Activated CD4-positive, alpha-beta T cell treated with anti-CD3 and anti-CD28 coated beads, Interleukin-2, amount 10 ng/mL, durations not matched to agents 7 days and 5 days (primary cell): ENCODE data around the gene GALNT2. TPM values are rescaled to one million over a fixed set of nuclear protein-coding genes. Genes with fewer than 3 reads are reported as not detected.

Source experiments
- CTCF ChIA-PET: fragments of 350-600 bp; sonication (Branson Sonifier 250); formaldehyde crosslinking; loops from one replicate; lab custom pipeline; 2021; ENCODE audit warnings: antibody characterized with exemption; lab: Charles Lee
- POLR2A ChIA-PET: fragments of 350-600 bp; sonication (Branson Sonifier 250); formaldehyde crosslinking; loops from one replicate; lab custom pipeline; 2021; ENCODE audit warnings: antibody characterized with exemption; lab: Charles Lee
- DNase-seq: peaks from one replicate; pipeline ENCODE4 v3.0.0-alpha.2; 2020
- H3K27ac Mint-ChIP-seq: one replicate; pipeline ENCODE4 v1.8.0; 2021; ENCODE audit warnings: mild to moderate bottlenecking, moderate library complexity, mixed read lengths
- H3K27me3 Mint-ChIP-seq: one replicate; pipeline ENCODE4 v1.8.0; 2021; ENCODE audit warnings: mixed read lengths
- H3K36me3 Mint-ChIP-seq: one replicate; pipeline ENCODE4 v1.8.0; 2021; ENCODE audit warnings: low read depth, mixed read lengths
- H3K4me1 Mint-ChIP-seq: one replicate; pipeline ENCODE4 v1.8.0; 2021; ENCODE audit warnings: mixed read lengths
- H3K4me3 Mint-ChIP-seq: one replicate; pipeline ENCODE4 v1.8.0; 2021; ENCODE audit warnings: mild to moderate bottlenecking, moderate library complexity, mixed read lengths
- H3K9me3 Mint-ChIP-seq: one replicate; pipeline ENCODE4 v1.8.0; 2021; ENCODE audit warnings: mixed read lengths
- total RNA-seq, 2 experiments: library from RNA; stranded (reverse); gene quantifications; one replicate each; pipeline ENCODE4 v1.2.3, GENCODE V29; 2021

The GALNT2 gene
- total RNA-seq, 2 experiments from 2014 or later = 22.7 to 28.4 TPM

GRCh38 chr1:230232371-230232771, 165.3 kb downstream of the GALNT2 start:
- H3K9me3 Mint-ChIP-seq = no peaks in the 10 kb centered on the region
- H3K36me3 Mint-ChIP-seq = peaks cover 5% of the 10 kb centered on the region
- H3K27me3 Mint-ChIP-seq = no peaks in the 10 kb centered on the region
- ChIA-PET CTCF (interaction anchor here (0.6 to 1.5 kb wide), 2 partner anchors 11 to 548 kb away, joined by 5 to 6 read pairs; no protein-coding TSS in a partner anchor), POLR2A (no interaction called here)
- no peak overlapping the region for H3K4me3 Mint-ChIP-seq
- no peak for DNase-seq
- H3K4me1 Mint-ChIP-seq = peaks cover 13% of the 10 kb centered on the region
- H3K27ac Mint-ChIP-seq = no peak overlapping the region

- Mint-ChIP-seq H3K9me3 (no peaks in the 10 kb centered on the region), H3K36me3 (peaks cover 7% of the 10 kb centered on the region), H3K4me3 (no peak overlapping the region), H3K4me1 (peaks cover 13% of the 10 kb centered on the region), H3K27ac (no peak overlapping the region), H3K27me3 (no peaks in the 10 kb centered on the region)
- no peak for DNase-seq
- ChIA-PET POLR2A (interaction anchor here (0.6 kb wide), 1 partner anchor 171 kb away, joined by 3 read pairs; no protein-coding TSS in a partner anchor), CTCF (no interaction called here)
Observed at GRCh38 chr1:230233786-230234185, 166.7 kb downstream of the GALNT2 start.

- H3K9me3 Mint-ChIP-seq = peaks cover 5% of the 10 kb centered on the region
- peaks cover 16% of the 10 kb centered on the region for H3K4me1 Mint-ChIP-seq
- H3K36me3 Mint-ChIP-seq = peaks cover 16% of the 10 kb centered on the region
- no peaks in the 10 kb centered on the region for H3K27me3 Mint-ChIP-seq
- ChIA-PET POLR2A (no interaction called here), CTCF (no interaction called here)
- no peak overlapping the region for H3K4me3 Mint-ChIP-seq
- DNase-seq = no peak
- no peak overlapping the region for H3K27ac Mint-ChIP-seq
Observed at GRCh38 chr1:230235876-230236275, 168.8 kb downstream of the GALNT2 start.

- peaks cover 21% of the 10 kb centered on the region for H3K36me3 Mint-ChIP-seq
- H3K27ac Mint-ChIP-seq = no peak overlapping the region
- H3K27me3 Mint-ChIP-seq = no peaks in the 10 kb centered on the region
- H3K4me1 Mint-ChIP-seq = peaks cover 16% of the 10 kb centered on the region
- POLR2A ChIA-PET = interaction anchor here (0.6 kb wide), 1 partner anchor 594 kb away, joined by 3 read pairs; no protein-coding TSS in a partner anchor
- peaks cover 9% of the 10 kb centered on the region for H3K9me3 Mint-ChIP-seq
- DNase-seq = no peak
- CTCF ChIA-PET = no interaction called here
- no peak overlapping the region for H3K4me3 Mint-ChIP-seq
Observed at GRCh38 chr1:230236301-230237008, 169.4 kb downstream of the GALNT2 start.

- Mint-ChIP-seq H3K4me3 (no peak overlapping the region), H3K36me3 (peaks cover 25% of the 10 kb centered on the region), H3K9me3 (peaks cover 9% of the 10 kb centered on the region), H3K27me3 (no peaks in the 10 kb centered on the region), H3K4me1 (peaks cover 18% of the 10 kb centered on the region), H3K27ac (no peak overlapping the region)
- CTCF ChIA-PET = no interaction called here
- no peak for DNase-seq
- POLR2A ChIA-PET = no interaction called here
Observed at GRCh38 chr1:230237009-230237370, 170.0 kb downstream of the GALNT2 start.

- Mint-ChIP-seq H3K9me3 (peaks cover 9% of the 10 kb centered on the region), H3K4me3 (no peak overlapping the region), H3K27me3 (no peaks in the 10 kb centered on the region), H3K36me3 (peaks cover 25% of the 10 kb centered on the region), H3K4me1 (peaks cover 18% of the 10 kb centered on the region), H3K27ac (no peak overlapping the region)
- POLR2A ChIA-PET = no interaction called here
- DNase-seq = no peak
- CTCF ChIA-PET = interaction anchor here (0.5 kb wide), 1 partner anchor 673 kb away, joined by 3 read pairs; no protein-coding TSS in a partner anchor
Observed at GRCh38 chr1:230237805-230238204, 170.8 kb downstream of the GALNT2 start.

- H3K4me1 Mint-ChIP-seq = peaks cover 16% of the 10 kb centered on the region
- H3K4me3 Mint-ChIP-seq = no peak overlapping the region
- DNase-seq = no peak
- peaks cover 27% of the 10 kb centered on the region for H3K36me3 Mint-ChIP-seq
- peaks cover 9% of the 10 kb centered on the region for H3K9me3 Mint-ChIP-seq
- no peaks in the 10 kb centered on the region for H3K27me3 Mint-ChIP-seq
- ChIA-PET CTCF (interaction anchor here (1.1 kb wide), 1 partner anchor 67 kb away, joined by 3 read pairs; no protein-coding TSS in a partner anchor), POLR2A (no interaction called here)
- H3K27ac Mint-ChIP-seq = no peak overlapping the region
Observed at GRCh38 chr1:230240446-230241086, 173.5 kb downstream of the GALNT2 start.

- CTCF ChIA-PET = interaction anchor here (1.0 kb wide), 1 partner anchor 29 kb away, joined by 3 read pairs; no protein-coding TSS in a partner anchor
- DNase-seq = no peak
- no peak overlapping the region for H3K27ac Mint-ChIP-seq
Observed at GRCh38 chr1:230242326-230242725, 175.3 kb downstream of the GALNT2 start.

GRCh38 chr1:230243146-230243545, 176.1 kb downstream of the GALNT2 start:
- DNase-seq = no peak
- Mint-ChIP-seq H3K4me3 (no peak overlapping the region), H3K36me3 (peaks cover 34% of the 10 kb centered on the region), H3K27me3 (no peaks in the 10 kb centered on the region), H3K9me3 (peaks cover 9% of the 10 kb centered on the region), H3K27ac (no peak overlapping the region), H3K4me1 (peaks cover 25% of the 10 kb centered on the region)
- ChIA-PET CTCF (no interaction called here), POLR2A (no interaction called here)

More at GRCh38 chr1:230242326-230242725, 175.3 kb downstream of the GALNT2 start:
- H3K36me3 Mint-ChIP-seq = peaks cover 34% of the 10 kb centered on the region
- POLR2A ChIA-PET = no interaction called here
- no peaks in the 10 kb centered on the region for H3K27me3 Mint-ChIP-seq
- H3K4me1 Mint-ChIP-seq = peaks cover 25% of the 10 kb centered on the region
- peaks cover 9% of the 10 kb centered on the region for H3K9me3 Mint-ChIP-seq
- no peak overlapping the region for H3K4me3 Mint-ChIP-seq

- Mint-ChIP-seq H3K9me3 (peaks cover 9% of the 10 kb centered on the region), H3K4me3 (no peak overlapping the region), H3K4me1 (peaks cover 25% of the 10 kb centered on the region), H3K27ac (no peak overlapping the region), H3K36me3 (peaks cover 34% of the 10 kb centered on the region), H3K27me3 (no peaks in the 10 kb centered on the region)
- ChIA-PET CTCF (no interaction called here), POLR2A (no interaction called here)
- no peak for DNase-seq
Observed at GRCh38 chr1:230243583-230244353, 176.7 kb downstream of the GALNT2 start.

- peaks cover 24% of the 10 kb centered on the region for H3K36me3 Mint-ChIP-seq
- no peak for DNase-seq
- ChIA-PET CTCF (interaction anchor here (1.2 to 1.3 kb wide), 2 partner anchors 15 to 22 kb away, joined by 3 to 4 read pairs; no protein-coding TSS in a partner anchor), POLR2A (no interaction called here)
- no peaks in the 10 kb centered on the region for H3K9me3 Mint-ChIP-seq
- peaks cover 14% of the 10 kb centered on the region for H3K4me1 Mint-ChIP-seq
- H3K27ac Mint-ChIP-seq = peak overlapping the region; percentile 51
- no peaks in the 10 kb centered on the region for H3K27me3 Mint-ChIP-seq
- H3K4me3 Mint-ChIP-seq = no peak overlapping the region
Observed at GRCh38 chr1:230246551-230246950, 179.5 kb downstream of the GALNT2 start.

GRCh38 chr1:230248016-230248888, 181.2 kb downstream of the GALNT2 start:
- Mint-ChIP-seq H3K4me3 (no peak overlapping the region), H3K27me3 (no peaks in the 10 kb centered on the region), H3K4me1 (peaks cover 11% of the 10 kb centered on the region), H3K27ac (no peak overlapping the region), H3K9me3 (no peaks in the 10 kb centered on the region), H3K36me3 (peaks cover 22% of the 10 kb centered on the region)
- DNase-seq = no peak
- ChIA-PET POLR2A (no interaction called here), CTCF (interaction anchor here (1.6 kb wide), 1 partner anchor 10 kb away, joined by 5 read pairs; no protein-coding TSS in a partner anchor)
